BLaER1 (cell line): ENCODE results near the gene CASZ1.

Experiments
- H3K27ac ChIP-seq: shearing (Covaris generic); formaldehyde crosslinking; 2 replicates; pipeline ENCODE4 v1.8.1; 2022
- H3K27me3 ChIP-seq: shearing (Covaris generic); formaldehyde crosslinking; 2 replicates; pipeline ENCODE4 v1.8.1; 2022
- H3K36me3 ChIP-seq: shearing (Covaris generic); formaldehyde crosslinking; 2 replicates; pipeline ENCODE4 v1.8.1; 2022
- H3K4me1 ChIP-seq: shearing (Covaris generic); formaldehyde crosslinking; 2 replicates; pipeline ENCODE4 v1.8.1; 2022
- H3K4me2 ChIP-seq: shearing (Covaris generic); formaldehyde crosslinking; 2 replicates; pipeline ENCODE4 v1.8.1; 2022
- H3K4me3 ChIP-seq: shearing (Covaris generic); formaldehyde crosslinking; 2 replicates; pipeline ENCODE4 v1.8.1; 2022
- H3K9ac ChIP-seq: shearing (Covaris generic); formaldehyde crosslinking; 2 replicates; pipeline ENCODE4 v1.8.1; 2022
- H3K9me3 ChIP-seq: shearing (Covaris generic); formaldehyde crosslinking; 2 replicates; pipeline ENCODE4 v1.8.1; 2022
- H4K20me1 ChIP-seq: shearing (Covaris generic); formaldehyde crosslinking; 2 replicates; pipeline ENCODE4 v1.8.1; 2022
- Cebpa-rat ChIP-seq: shearing (Covaris generic); IDR thresholded peaks from 2 replicates; pipeline ENCODE4 v1.8.1; 2022

Gene CASZ1

DNA sequence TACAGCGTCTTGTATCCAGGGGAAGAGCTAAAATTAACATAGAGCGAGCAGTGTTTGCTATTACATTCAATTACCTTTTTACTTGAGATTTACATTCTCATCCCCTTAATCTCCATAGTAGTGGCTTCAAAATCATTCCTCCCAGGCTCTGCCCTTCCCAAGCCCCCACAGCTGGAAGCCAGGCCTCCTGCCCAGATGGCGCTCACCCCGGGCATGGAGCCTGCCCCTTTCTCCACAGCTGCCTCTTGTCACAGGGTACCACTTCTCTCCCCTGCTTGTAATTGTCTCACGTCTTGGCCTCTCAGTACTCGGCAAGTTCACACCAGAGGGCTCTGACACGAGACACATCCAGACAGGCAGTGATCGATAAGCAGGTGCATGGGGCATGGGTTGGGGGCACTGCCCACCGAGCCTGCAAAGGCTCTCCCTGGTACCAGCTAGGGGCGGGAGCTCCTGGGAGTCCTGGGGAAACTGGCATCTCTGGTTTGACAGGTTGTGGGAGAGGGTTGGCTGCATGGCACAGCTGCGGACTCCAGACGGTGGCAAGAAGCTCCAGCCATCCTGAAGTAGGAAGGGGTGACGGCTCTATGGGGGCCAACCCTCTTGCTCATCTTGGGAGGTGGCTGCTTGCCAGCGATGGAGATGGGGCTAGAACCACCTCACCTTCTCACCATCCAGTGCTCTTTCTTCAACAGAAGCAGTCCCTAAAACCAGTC is 20.1 kb downstream of the CASZ1 start:
- no peaks in the 10 kb centered on the region for H3K9me3 ChIP-seq
- H3K36me3 ChIP-seq: no peaks in the 10 kb centered on the region
- H3K27me3 ChIP-seq: peaks cover 8% of the 10 kb centered on the region; the same call in 1 of the 2 replicates
- no peak for TF ChIP-seq Cebpa-rat
- no peak overlapping the region for H3K4me3 ChIP-seq
- H3K4me1 ChIP-seq: no peaks in the 10 kb centered on the region
- no peak overlapping the region for H3K9ac ChIP-seq
- no peak overlapping the region for H3K27ac ChIP-seq
- H4K20me1 ChIP-seq: no peaks in the 10 kb centered on the region
- no peak overlapping the region for H3K4me2 ChIP-seq

DNA sequence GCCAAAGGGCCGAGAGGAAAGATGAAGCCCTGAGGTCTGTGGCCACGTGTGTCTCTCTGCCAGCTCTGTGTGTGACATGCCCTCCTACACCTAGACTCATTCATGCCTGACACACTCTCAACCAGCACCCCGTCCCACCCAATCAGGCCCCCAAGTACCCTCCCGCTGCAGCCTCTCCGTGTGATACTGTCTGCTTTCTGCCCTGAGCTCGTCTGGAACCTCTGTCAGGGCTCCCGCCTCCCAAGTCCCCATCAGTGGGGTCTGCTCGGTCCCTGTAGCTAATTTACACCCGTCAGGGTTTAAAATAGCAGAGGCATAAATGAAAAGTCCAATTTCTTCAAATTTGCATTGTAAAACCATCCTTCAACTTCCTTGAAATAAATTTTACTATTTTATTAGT is 20.7 kb downstream of the CASZ1 start:
- Histone ChIP-seq H3K9ac (no peak overlapping the region), H3K27me3 (peaks cover 8% of the 10 kb centered on the region; the same call in 1 of the 2 replicates), H3K4me1 (no peaks in the 10 kb centered on the region), H3K4me2 (no peak overlapping the region), H3K36me3 (no peaks in the 10 kb centered on the region), H3K27ac (no peak overlapping the region), H3K9me3 (no peaks in the 10 kb centered on the region), H4K20me1 (no peaks in the 10 kb centered on the region), H3K4me3 (no peak overlapping the region)
- TF ChIP-seq Cebpa-rat: no peak

DNA sequence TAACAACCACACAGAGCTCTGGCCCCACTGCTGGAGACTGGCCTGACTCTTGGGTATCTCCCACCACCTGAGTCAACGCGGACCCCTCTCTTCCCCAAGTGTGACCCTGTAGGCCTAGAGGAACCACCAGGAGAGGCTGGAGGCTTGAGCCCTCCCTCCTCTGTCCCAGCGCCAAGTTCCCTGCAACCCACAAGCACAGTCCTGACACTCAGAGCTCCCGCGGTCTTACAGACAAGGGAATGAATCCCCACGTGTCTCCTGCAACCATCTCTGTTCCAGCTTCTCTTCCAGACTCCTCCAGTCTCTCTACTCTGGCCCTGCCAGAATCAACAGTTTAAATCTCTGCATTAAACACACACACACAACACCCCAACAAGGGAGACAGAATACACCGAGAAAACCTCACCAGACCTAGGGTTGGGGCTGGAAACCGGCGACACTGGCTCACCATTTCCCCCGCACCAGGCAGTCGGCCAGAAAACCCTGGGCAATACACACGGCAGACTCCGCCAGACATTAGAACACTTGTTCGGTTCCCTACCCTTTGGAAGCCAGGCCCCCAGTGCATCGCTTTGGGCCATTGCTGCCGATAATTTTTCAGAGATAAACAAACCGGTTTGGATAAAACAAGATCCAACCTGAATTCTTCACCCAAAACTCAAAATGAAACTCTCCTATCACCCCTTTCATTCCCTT is 21.7 kb downstream of the CASZ1 start:
- Histone ChIP-seq H3K27ac (no peak overlapping the region), H4K20me1 (no peaks in the 10 kb centered on the region), H3K27me3 (peaks cover 8% of the 10 kb centered on the region; the same call in 1 of the 2 replicates), H3K36me3 (no peaks in the 10 kb centered on the region), H3K4me1 (no peaks in the 10 kb centered on the region), H3K4me2 (no peak overlapping the region), H3K4me3 (no peak overlapping the region), H3K9me3 (no peaks in the 10 kb centered on the region), H3K9ac (no peak overlapping the region)
- no peak for TF ChIP-seq Cebpa-rat

DNA sequence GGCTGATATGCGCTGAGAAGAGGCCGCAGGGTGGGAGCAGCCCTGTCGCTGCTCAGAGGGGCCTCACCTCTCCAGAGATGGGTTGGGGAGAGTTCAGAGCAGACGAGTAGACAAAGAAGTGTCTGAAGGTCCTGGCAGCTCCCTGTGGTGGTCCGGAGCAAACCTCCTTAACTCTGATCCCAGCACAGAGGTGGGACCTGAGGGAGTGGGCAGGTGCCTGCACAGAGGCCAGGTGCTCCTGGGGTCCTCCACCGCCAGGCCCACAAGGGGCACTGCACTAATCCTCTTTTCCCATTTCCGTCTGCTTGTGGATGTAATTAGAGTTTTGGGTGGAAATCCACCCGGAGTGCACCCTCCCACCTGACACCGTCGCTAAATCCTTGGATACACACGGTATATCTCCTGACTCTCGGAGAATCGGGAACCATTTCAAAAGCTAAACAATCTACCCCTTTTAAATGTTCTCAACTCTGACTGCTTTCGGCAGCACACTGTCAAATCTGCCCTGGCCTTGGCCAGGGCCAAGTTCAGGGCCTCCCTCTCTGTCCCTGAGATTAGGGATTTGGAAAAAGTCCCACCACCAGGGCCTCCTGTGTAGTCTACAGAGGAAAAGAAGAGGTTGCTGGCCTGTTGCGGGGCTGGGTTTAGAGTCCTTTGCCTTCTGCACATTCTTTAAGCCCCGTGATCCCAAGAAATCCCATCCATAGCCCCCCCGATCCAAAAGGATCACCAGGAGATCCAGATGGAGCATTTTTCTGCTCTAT is 22.4 kb downstream of the CASZ1 start:
- Histone ChIP-seq H3K4me2 (no peak overlapping the region), H3K36me3 (no peaks in the 10 kb centered on the region), H3K4me3 (no peak overlapping the region), H4K20me1 (no peaks in the 10 kb centered on the region), H3K4me1 (no peaks in the 10 kb centered on the region), H3K27me3 (peaks cover 8% of the 10 kb centered on the region; the same call in 1 of the 2 replicates), H3K9ac (no peak overlapping the region), H3K27ac (no peak overlapping the region), H3K9me3 (no peaks in the 10 kb centered on the region)
- no peak for TF ChIP-seq Cebpa-rat

DNA sequence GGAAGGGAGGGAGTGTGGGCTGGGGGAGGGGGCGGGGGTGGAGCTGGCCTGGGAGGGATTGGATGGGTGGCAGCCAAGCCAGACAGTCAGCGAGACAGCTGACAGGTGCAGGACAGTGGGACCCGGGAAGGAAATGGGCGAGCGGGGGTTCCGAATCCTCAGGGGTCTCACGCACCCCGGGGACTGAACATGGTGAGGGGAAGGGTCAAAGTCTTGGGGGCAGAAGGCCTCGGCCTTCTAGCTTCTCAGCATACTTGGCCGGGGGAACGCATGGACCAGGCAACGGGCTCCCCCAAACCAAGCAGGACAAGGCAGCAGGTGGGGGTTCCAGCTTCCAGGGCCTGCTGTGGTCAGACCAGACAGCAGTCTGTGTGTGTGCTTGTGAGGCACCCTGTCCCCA is 23.1 kb downstream of the CASZ1 start:
- Histone ChIP-seq H3K36me3 (no peaks in the 10 kb centered on the region), H3K27ac (no peak overlapping the region), H3K9ac (no peak overlapping the region), H3K4me3 (no peak overlapping the region), H4K20me1 (no peaks in the 10 kb centered on the region), H3K27me3 (peaks cover 8% of the 10 kb centered on the region; the same call in 1 of the 2 replicates), H3K4me2 (no peak overlapping the region), H3K4me1 (no peaks in the 10 kb centered on the region), H3K9me3 (no peaks in the 10 kb centered on the region)
- TF ChIP-seq Cebpa-rat: no peak

- H3K27ac ChIP-seq: no peak overlapping the region
Measured at GRCh38 chr1:10772711-10773110, 23.7 kb downstream of the CASZ1 start.

DNA sequence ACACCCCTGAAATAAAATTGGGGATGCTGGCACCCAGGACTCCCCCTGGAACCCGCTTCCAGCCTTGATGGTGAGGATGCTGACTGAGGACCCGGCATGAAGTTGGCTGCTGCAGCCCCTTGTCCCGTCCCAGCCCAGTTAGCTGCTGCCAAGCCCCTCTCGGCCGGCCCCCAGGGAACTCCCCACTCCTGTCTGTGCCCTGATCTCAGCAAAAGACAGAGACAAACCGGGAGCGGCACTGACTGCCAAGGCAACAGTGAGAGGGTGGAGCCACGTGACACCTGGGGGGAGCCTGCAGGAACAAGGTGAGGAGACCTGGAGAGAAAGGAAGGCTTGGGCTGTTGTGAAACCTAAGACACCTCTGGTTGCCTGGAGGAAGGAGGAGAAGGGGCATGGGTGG is 24.7 kb downstream of the CASZ1 start:
- no peak overlapping the region for H3K4me2 ChIP-seq
- no peak overlapping the region for H3K4me3 ChIP-seq
- H3K27me3 ChIP-seq: peaks cover 8% of the 10 kb centered on the region; the same call in 1 of the 2 replicates
- no peak overlapping the region for H3K9ac ChIP-seq
- H3K4me1 ChIP-seq: no peaks in the 10 kb centered on the region
- H3K9me3 ChIP-seq: no peaks in the 10 kb centered on the region
- H4K20me1 ChIP-seq: no peaks in the 10 kb centered on the region
- no peak overlapping the region for H3K27ac ChIP-seq
- no peaks in the 10 kb centered on the region for H3K36me3 ChIP-seq
- no peak for TF ChIP-seq Cebpa-rat

More at GRCh38 chr1:10772711-10773110, 23.7 kb downstream of the CASZ1 start:
- no peak overlapping the region for H3K9ac ChIP-seq
- no peaks in the 10 kb centered on the region for H3K36me3 ChIP-seq
- no peaks in the 10 kb centered on the region for H3K9me3 ChIP-seq
- no peak overlapping the region for H3K4me3 ChIP-seq
- peaks cover 8% of the 10 kb centered on the region; the same call in 1 of the 2 replicates for H3K27me3 ChIP-seq
- no peak for TF ChIP-seq Cebpa-rat
- no peak overlapping the region for H3K4me2 ChIP-seq
- no peaks in the 10 kb centered on the region for H4K20me1 ChIP-seq
- H3K4me1 ChIP-seq: no peaks in the 10 kb centered on the region

GRCh38 chr1:10768552-10768951 is 27.9 kb downstream of the CASZ1 start:
- H4K20me1 ChIP-seq: no peaks in the 10 kb centered on the region
- H3K9me3 ChIP-seq: no peaks in the 10 kb centered on the region
- no peak overlapping the region for H3K4me3 ChIP-seq
- H3K4me1 ChIP-seq: no peaks in the 10 kb centered on the region
- H3K4me2 ChIP-seq: no peak overlapping the region
- no peaks in the 10 kb centered on the region for H3K36me3 ChIP-seq
- H3K27me3 ChIP-seq: no peaks in the 10 kb centered on the region
- no peak overlapping the region for H3K9ac ChIP-seq
- no peak overlapping the region for H3K27ac ChIP-seq
- no peak for TF ChIP-seq Cebpa-rat

DNA sequence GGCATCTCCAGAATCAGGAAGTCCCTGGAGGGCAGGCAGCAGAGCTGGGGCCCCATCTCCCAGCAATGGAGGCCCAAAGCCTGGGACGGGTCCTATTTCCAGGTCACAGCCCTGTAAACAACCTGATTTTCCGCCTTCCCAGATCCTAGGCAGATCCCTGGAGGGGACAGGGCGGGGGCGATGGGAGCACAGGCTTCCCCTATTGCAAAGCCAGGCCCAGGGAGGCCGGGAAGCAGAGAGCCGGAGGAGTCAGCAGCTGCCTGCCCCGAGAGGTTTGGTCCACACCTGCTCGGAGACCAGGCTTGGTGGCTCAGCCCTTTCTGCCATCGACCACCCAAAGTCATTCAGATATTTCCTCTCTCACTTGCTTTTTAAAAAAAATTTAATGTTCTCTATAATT is 29.2 kb downstream of the CASZ1 start:
- no peaks in the 10 kb centered on the region for H3K27me3 ChIP-seq
- H3K4me3 ChIP-seq: no peak overlapping the region
- no peak overlapping the region for H3K27ac ChIP-seq
- H4K20me1 ChIP-seq: no peaks in the 10 kb centered on the region
- H3K9me3 ChIP-seq: no peaks in the 10 kb centered on the region
- TF ChIP-seq Cebpa-rat: no peak
- no peak overlapping the region for H3K4me2 ChIP-seq
- no peaks in the 10 kb centered on the region for H3K36me3 ChIP-seq
- H3K9ac ChIP-seq: no peak overlapping the region
- H3K4me1 ChIP-seq: no peaks in the 10 kb centered on the region
